GM19238 (cell line): Measurements from ENCODE around the gene NAXD.
"Not testable (repeated sequence)": the region's sequence is repeated elsewhere in the genome, so short reads cannot be mapped to it uniquely, and the experiment has no call there.

Experiments
- DNase-seq: peaks from one replicate; pipeline ENCODE4 v3.0.0; 2011; ENCODE audit warnings: low spot score; ENCODE audit not compliant: insufficient read length

The NAXD gene

GRCh38 chr13:110593430-110594130 lies 21.8 kb upstream of the NAXD start:
- peak; percentile 48 for DNase-seq

GRCh38 chr13:110597041-110597689 lies 18.2 kb upstream of the NAXD start:
- DNase-seq = no peak

GRCh38 chr13:110600261-110600819 lies 15.0 kb upstream of the NAXD start:
- DNase-seq = no peak

- DNase-seq = no peak
Measured at GRCh38 chr13:110600980-110601379, 14.4 kb upstream of the NAXD start.

GRCh38 chr13:110605132-110605531 lies 10.2 kb upstream of the NAXD start:
- no peak for DNase-seq

GRCh38 chr13:110606281-110606680 lies 9.1 kb upstream of the NAXD start:
- not testable (repeated sequence) for DNase-seq

GRCh38 chr13:110607675-110608224 lies 7.6 kb upstream of the NAXD start:
- DNase-seq = no peak

- no peak for DNase-seq
Measured at GRCh38 chr13:110610955-110611595, 4.3 kb upstream of the NAXD start.

- DNase-seq = no peak
Measured at GRCh38 chr13:110615005-110615321, 382 bp upstream of the NAXD start.

GRCh38 chr13:110616103-110617101 lies 1.1 kb downstream of the NAXD start:
- peak; percentile 57 for DNase-seq

GRCh38 chr13:110617321-110618072 lies 2.2 kb downstream of the NAXD start:
- no peak for DNase-seq

- no peak for DNase-seq
Measured at GRCh38 chr13:110618167-110618566, 2.8 kb downstream of the NAXD start.

- DNase-seq = no peak
Measured at GRCh38 chr13:110618780-110619179, 3.4 kb downstream of the NAXD start.

- DNase-seq = no peak
Measured at GRCh38 chr13:110620596-110620995, 5.3 kb downstream of the NAXD start.

- no peak for DNase-seq
Measured at GRCh38 chr13:110624766-110625756, 9.7 kb downstream of the NAXD start.

GRCh38 chr13:110625771-110626321 lies 10.5 kb downstream of the NAXD start:
- no peak for DNase-seq

- DNase-seq = no peak
Measured at GRCh38 chr13:110626521-110626920, 11.2 kb downstream of the NAXD start.

- DNase-seq = no peak
Measured at GRCh38 chr13:110627351-110627750, 12.0 kb downstream of the NAXD start.
